ENCODE measurements around the gene TNC. TPM values are rescaled to one million over a fixed set of nuclear protein-coding genes. Genes with fewer than 3 reads are reported as not detected.

Gene TNC
- polyA plus RNA-seq (ENCODE audit: insufficient read length in 12 of 12): 10 to 100 TPM in 11 of 12 donors, not detected in 1; 32.4 to 97.6 (median 59.6) TPM
- long read RNA-seq, donor 1: 0 reads
- long read RNA-seq, donor 2, full-length matches to known transcripts: 2 of 12 reads
- long read RNA-seq, donor 2, partial matches to known transcripts: 5 of 12 reads
- long read RNA-seq, donor 2, other reads (novel, unspliced or antisense): 5 of 12 reads
- long read RNA-seq, donor 3: 0 reads
- long read RNA-seq, donor 4: 0 reads
- long read RNA-seq, donor 5: 0 reads
- long read RNA-seq, donor 6: 0 reads
- long read RNA-seq, donor 7: 0 reads
- long read RNA-seq, donor 8: 0 reads
- long read RNA-seq, donor 9, partial matches to known transcripts: 0 of 1 reads
- long read RNA-seq, donor 9, other reads (novel, unspliced or antisense): 0 of 1 reads
- long read RNA-seq, donor 10, full-length matches to known transcripts: 2 of 7 reads
- long read RNA-seq, donor 10, partial matches to known transcripts: 5 of 7 reads
- long read RNA-seq, donor 10, other reads (novel, unspliced or antisense): 0 of 7 reads
- long read RNA-seq, donor 11: 0 reads

GRCh38 chr9:115117999-115118878 is at the start of gene TNC:
Gene TNC, minus strand, starts transcription at chr9:115118157. Its CDS starts 27,139 bp downstream, at chr9:115091018.
- peak; percentile 82 for DNase-seq

GRCh38 chr9:115167175-115167574 is 49.2 kb upstream of the TNC start:
- DNase-seq: no peak

GRCh38 chr9:115165233-115165632 is 47.3 kb upstream of the TNC start:
- no peak for DNase-seq

GRCh38 chr9:115164511-115164974 is 46.6 kb upstream of the TNC start:
- peak; percentile 45 for DNase-seq

- DNase-seq: no peak
These were observed 45.0 kb upstream of the TNC start for GRCh38 chr9:115162946-115163345.

- no peak for DNase-seq
These were observed 43.5 kb upstream of the TNC start for GRCh38 chr9:115161446-115161845.

GRCh38 chr9:115158661-115159481 is 40.9 kb upstream of the TNC start:
- no peak for DNase-seq

GRCh38 chr9:115157245-115157674 is 39.3 kb upstream of the TNC start:
- DNase-seq: no peak

- no peak for DNase-seq
These were observed 37.1 kb upstream of the TNC start for GRCh38 chr9:115155037-115155436.

GRCh38 chr9:115154617-115155016 is 36.7 kb upstream of the TNC start:
- DNase-seq: no peak

GRCh38 chr9:115152281-115152820 is 34.4 kb upstream of the TNC start:
- DNase-seq: no peak

GRCh38 chr9:115148721-115149120 is 30.8 kb upstream of the TNC start:
- no peak for DNase-seq

GRCh38 chr9:115146581-115147021 is 28.6 kb upstream of the TNC start:
- DNase-seq: peak; percentile 55

- no peak for DNase-seq
These were observed 26.7 kb upstream of the TNC start for GRCh38 chr9:115144706-115145105.

GRCh38 chr9:115143689-115144088 is 25.7 kb upstream of the TNC start:
- no peak for DNase-seq

GRCh38 chr9:115142517-115143270 is 24.7 kb upstream of the TNC start:
- no peak for DNase-seq

GRCh38 chr9:115142090-115142489 is 24.1 kb upstream of the TNC start:
- no peak for DNase-seq

GRCh38 chr9:115141612-115142011 is 23.7 kb upstream of the TNC start:
- no peak for DNase-seq

- DNase-seq: no peak
These were observed 20.2 kb upstream of the TNC start for GRCh38 chr9:115138151-115138550.

- DNase-seq: no peak
These were observed 19.6 kb upstream of the TNC start for GRCh38 chr9:115137526-115137925.
